Measurements from ENCODE around the gene APOC3.

- TF ChIP-seq CTCF (IDR thresholded peaks at IDR 0.05; ENCODE audit: low read depth, low read length) (no peak), EZH2phosphoT487 (IDR thresholded peaks at IDR 0.05; ENCODE audit: low read depth) (no peak)
Observed at GRCh38 chr11:116836632-116836991, 6.9 kb downstream of the APOC3 start.
